Lung microvascular endothelial cell (primary cell): Measurements from ENCODE around the gene PTPRN2. TPM values are rescaled to one million over a fixed set of nuclear protein-coding genes. Genes with fewer than 3 reads are reported as not detected.

Source experiments
- DNase-seq, 2 donors: peaks; one replicate each; pipeline versions ENCODE4 v3.0.0 to v3.0.0-alpha.2; 2010; ENCODE audit warnings: low read depth in 2 of 2
- total RNA-seq: library from RNA; depleted of rRNA; stranded (reverse); fragments of >200 nt; gene quantifications from 2 replicates; pipeline ENCODE4 v1.2.1, GENCODE V29; 2014

Gene PTPRN2
- total RNA-seq, 1 donor from 2014 or later: 4.6 TPM

- DNase-seq: no peak
Measured at GRCh38 chr7:158003441-158004122, 584.0 kb downstream of the PTPRN2 start.

GRCh38 chr7:158002486-158003080, 585.0 kb downstream of the PTPRN2 start:
- DNase-seq: no peak

- DNase-seq: no peak
Measured at GRCh38 chr7:158001621-158002320, 585.9 kb downstream of the PTPRN2 start.

GRCh38 chr7:158001003-158001402, 586.6 kb downstream of the PTPRN2 start:
- no peak for DNase-seq

- DNase-seq: no peak
Measured at GRCh38 chr7:158000160-158000559, 587.5 kb downstream of the PTPRN2 start.

GRCh38 chr7:157998884-157999552, 588.6 kb downstream of the PTPRN2 start:
- DNase-seq: no peak

- no peak for DNase-seq
Measured at GRCh38 chr7:157997471-157997870, 590.2 kb downstream of the PTPRN2 start.

GRCh38 chr7:157997080-157997440, 590.6 kb downstream of the PTPRN2 start:
- DNase-seq: no peak

- DNase-seq: no peak
Measured at GRCh38 chr7:157996359-157997079, 591.1 kb downstream of the PTPRN2 start.

GRCh38 chr7:157995815-157996214, 591.8 kb downstream of the PTPRN2 start:
- DNase-seq: no peak

- DNase-seq: no peak
Measured at GRCh38 chr7:157994319-157994718, 593.3 kb downstream of the PTPRN2 start.

GRCh38 chr7:157993406-157994105, 594.1 kb downstream of the PTPRN2 start:
- DNase-seq: no peak

GRCh38 chr7:157992511-157993160, 595.0 kb downstream of the PTPRN2 start:
- DNase-seq: no peak

GRCh38 chr7:157991761-157992160, 595.9 kb downstream of the PTPRN2 start:
- no peak for DNase-seq

GRCh38 chr7:157991351-157991750, 596.3 kb downstream of the PTPRN2 start:
- DNase-seq: no peak

GRCh38 chr7:157990881-157991250, 596.8 kb downstream of the PTPRN2 start:
- DNase-seq: no peak

- no peak for DNase-seq
Measured at GRCh38 chr7:157990226-157990880, 597.3 kb downstream of the PTPRN2 start.

- DNase-seq: no peak
Measured at GRCh38 chr7:157989589-157989988, 598.0 kb downstream of the PTPRN2 start.

- no peak for DNase-seq
Measured at GRCh38 chr7:157987906-157988305, 599.7 kb downstream of the PTPRN2 start.

GRCh38 chr7:157986051-157986450, 601.6 kb downstream of the PTPRN2 start:
- no peak for DNase-seq
